Body of pancreas (tissue), 4 donors: ENCODE measurements around the gene TBC1D14.

Experiments
- CTCF ChIP-seq, 7 experiments: fragments of 450-650 bp in 4 of 7; fragments of 200-600 bp in 3 of 7; sonication (generic) in 3 of 7; IDR thresholded peaks; one replicate each; pipeline ENCODE4 v1.5.1; 2016 to 2019; ENCODE audit warnings: antibody characterized with exemption in 7 of 7
- POLR2A ChIP-seq, 3 donors: fragments of 450-650 bp; IDR thresholded peaks; one replicate each; pipeline ENCODE4 v1.6.1; 2016; ENCODE audit warnings: antibody characterized with exemption in 3 of 3, mild to moderate bottlenecking in 2 of 3

- TF ChIP-seq CTCF (IDR thresholded peaks at IDR 0.05) (no peak), POLR2A (IDR thresholded peaks at IDR 0.05) (no peak)
Observed at GRCh38 chr4:7020856-7021255, 111.2 kb downstream of the TBC1D14 start.
